Measurements from ENCODE around the gene ASPHD2. TPM values are rescaled to one million over a fixed set of nuclear protein-coding genes. Genes with fewer than 3 reads are reported as not detected.
"Not testable (repeated sequence)": the region's sequence is repeated elsewhere in the genome, so short reads cannot be mapped to it uniquely, and the experiment has no call there.

ASPHD2 gene
- polyA plus RNA-seq, 1 donor from 2014 or later: 18.7 TPM

- no peaks in the 10 kb centered on the region for H3K36me3 ChIP-seq (ENCODE audit: insufficient read depth, low read length)
- no peak overlapping the region for H3K4me2 ChIP-seq (ENCODE audit: low read length)
- no peaks in the 10 kb centered on the region for H3K27me3 ChIP-seq (ENCODE audit: insufficient read depth, low read depth, low read length)
- no peaks in the 10 kb centered on the region for H3F3A ChIP-seq (ENCODE audit: insufficient read depth, low read length, poor library complexity, severe bottlenecking)
- H3K4me3 ChIP-seq (ENCODE audit: low read length): no peak overlapping the region
- H3K9ac ChIP-seq (ENCODE audit: low read length): no peak overlapping the region
- no peak overlapping the region for H3K27ac ChIP-seq (ENCODE audit: low read length)
- no peaks in the 10 kb centered on the region for H4K20me1 ChIP-seq (ENCODE audit: insufficient read depth)
- TF ChIP-seq POLR2AphosphoS5 (IDR thresholded peaks at IDR 0.05) (no peak), EZH2 (IDR thresholded peaks at IDR 0.05; ENCODE audit: borderline replicate concordance, insufficient read depth, low read length, poor library complexity, severe bottlenecking) (no peak), EP300 (conservative IDR thresholded peaks at IDR 0.05; ENCODE audit: poor library complexity, severe bottlenecking) (no peak), CTCF (IDR thresholded peaks at IDR 0.05; ENCODE audit: poor library complexity, severe bottlenecking) (no peak), SMC3 (conservative IDR thresholded peaks at IDR 0.05; ENCODE audit: poor library complexity) (no peak), RAD21 (conservative IDR thresholded peaks at IDR 0.05) (no peak)
- no peaks in the 10 kb centered on the region for H3K9me3 ChIP-seq (ENCODE audit: low read length)
- peaks cover 4% of the 10 kb centered on the region for H3K79me2 ChIP-seq (replicated peaks; ENCODE audit: insufficient read depth, low read length)
- H3K9me2 ChIP-seq (ENCODE audit: insufficient read depth, low read length): no peaks in the 10 kb centered on the region
- H2AFZ ChIP-seq (ENCODE audit: low read depth, low read length): no peak overlapping the region
Measured at GRCh38 chr22:26437694-26438392, 8.8 kb downstream of the ASPHD2 start.

GRCh38 chr22:26438776-26439175 lies 9.7 kb downstream of the ASPHD2 start:
- not testable (repeated sequence) for H3K9me2 ChIP-seq (ENCODE audit: insufficient read depth, low read length); H3K36me3 ChIP-seq (ENCODE audit: insufficient read depth, low read length); H3K27me3 ChIP-seq (ENCODE audit: insufficient read depth, low read depth, low read length); H3K4me3 ChIP-seq (ENCODE audit: low read length); H2AFZ ChIP-seq (ENCODE audit: low read depth, low read length); H3K27ac ChIP-seq (ENCODE audit: low read length); H4K20me1 ChIP-seq (ENCODE audit: insufficient read depth); H3K79me2 ChIP-seq (replicated peaks; ENCODE audit: insufficient read depth, low read length); H3K4me2 ChIP-seq (ENCODE audit: low read length); H3K9ac ChIP-seq (ENCODE audit: low read length); H3F3A ChIP-seq (ENCODE audit: insufficient read depth, low read length, poor library complexity, severe bottlenecking); H3K9me3 ChIP-seq (ENCODE audit: low read length)

- Histone ChIP-seq H3K4me2 (ENCODE audit: low read length) (no peak overlapping the region), H3K9me3 (ENCODE audit: low read length) (no peaks in the 10 kb centered on the region), H2AFZ (ENCODE audit: low read depth, low read length) (no peak overlapping the region), H3K9ac (ENCODE audit: low read length) (no peak overlapping the region), H3K4me3 (ENCODE audit: low read length) (no peak overlapping the region), H3K9me2 (ENCODE audit: insufficient read depth, low read length) (no peaks in the 10 kb centered on the region), H3K27ac (ENCODE audit: low read length) (no peak overlapping the region), H3F3A (ENCODE audit: insufficient read depth, low read length, poor library complexity, severe bottlenecking) (no peaks in the 10 kb centered on the region), H3K36me3 (ENCODE audit: insufficient read depth, low read length) (no peaks in the 10 kb centered on the region), H3K79me2 (replicated peaks; ENCODE audit: insufficient read depth, low read length) (peaks cover 4% of the 10 kb centered on the region), H4K20me1 (ENCODE audit: insufficient read depth) (no peaks in the 10 kb centered on the region), H3K27me3 (ENCODE audit: insufficient read depth, low read depth, low read length) (no peaks in the 10 kb centered on the region)
- no peak for TF ChIP-seq MXI1 (conservative IDR thresholded peaks at IDR 0.05; ENCODE audit: poor library complexity, severe bottlenecking)
- no peak for TF ChIP-seq TAF1 (IDR thresholded peaks at IDR 0.05; ENCODE audit: low read depth)
- no peak for TF ChIP-seq EP300 (conservative IDR thresholded peaks at IDR 0.05; ENCODE audit: poor library complexity, severe bottlenecking)
- no peak for TF ChIP-seq EZH2 (IDR thresholded peaks at IDR 0.05; ENCODE audit: borderline replicate concordance, insufficient read depth, low read length, poor library complexity, severe bottlenecking)
- TF ChIP-seq RAD21 (conservative IDR thresholded peaks at IDR 0.05): no peak
- TF ChIP-seq CTCF (IDR thresholded peaks at IDR 0.05; ENCODE audit: poor library complexity, severe bottlenecking): no peak
- no peak for TF ChIP-seq SMC3 (conservative IDR thresholded peaks at IDR 0.05; ENCODE audit: poor library complexity)
- TF ChIP-seq REST (IDR thresholded peaks at IDR 0.05; ENCODE audit: borderline replicate concordance): no peak
- no peak for TF ChIP-seq POLR2AphosphoS5 (IDR thresholded peaks at IDR 0.05)
Measured at GRCh38 chr22:26439559-26439958, 10.5 kb downstream of the ASPHD2 start.

Measured in neural cell (in vitro differentiated cells).